AG09309 (cell line): Measurements from ENCODE around the gene H6PD.

ENCODE experiments used
- DNase-seq: peaks from one replicate; pipeline ENCODE4 v3.0.0-alpha.2; 2010; ENCODE audit warnings: low read depth
- H3K4me3 ChIP-seq: 2 replicates; pipeline ENCODE4 v1.5.1; 2011; ENCODE audit warnings: mild to moderate bottlenecking, low read depth, low read length, moderate library complexity; ENCODE audit not compliant: control insufficient read depth
- TF ChIP-seq, protein P1 (sequence below): IDR thresholded peaks from 2 replicates; pipeline ENCODE4 v1.5.1; 2011; ENCODE audit warnings: mild to moderate bottlenecking, low read depth, low read length, inconsistent platforms; ENCODE audit not compliant: insufficient read depth, control insufficient read depth; ENCODE audit errors: missing control alignments

The H6PD gene

GRCh38 chr1:9305216-9305615, 70.6 kb downstream of the H6PD start:
- DNase-seq, result no peak
- TF ChIP-seq, protein P1, sequence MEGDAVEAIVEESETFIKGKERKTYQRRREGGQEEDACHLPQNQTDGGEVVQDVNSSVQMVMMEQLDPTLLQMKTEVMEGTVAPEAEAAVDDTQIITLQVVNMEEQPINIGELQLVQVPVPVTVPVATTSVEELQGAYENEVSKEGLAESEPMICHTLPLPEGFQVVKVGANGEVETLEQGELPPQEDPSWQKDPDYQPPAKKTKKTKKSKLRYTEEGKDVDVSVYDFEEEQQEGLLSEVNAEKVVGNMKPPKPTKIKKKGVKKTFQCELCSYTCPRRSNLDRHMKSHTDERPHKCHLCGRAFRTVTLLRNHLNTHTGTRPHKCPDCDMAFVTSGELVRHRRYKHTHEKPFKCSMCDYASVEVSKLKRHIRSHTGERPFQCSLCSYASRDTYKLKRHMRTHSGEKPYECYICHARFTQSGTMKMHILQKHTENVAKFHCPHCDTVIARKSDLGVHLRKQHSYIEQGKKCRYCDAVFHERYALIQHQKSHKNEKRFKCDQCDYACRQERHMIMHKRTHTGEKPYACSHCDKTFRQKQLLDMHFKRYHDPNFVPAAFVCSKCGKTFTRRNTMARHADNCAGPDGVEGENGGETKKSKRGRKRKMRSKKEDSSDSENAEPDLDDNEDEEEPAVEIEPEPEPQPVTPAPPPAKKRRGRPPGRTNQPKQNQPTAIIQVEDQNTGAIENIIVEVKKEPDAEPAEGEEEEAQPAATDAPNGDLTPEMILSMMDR, result no peak
- no peak overlapping the region for H3K4me3 ChIP-seq

GRCh38 chr1:9306006-9306405, 71.4 kb downstream of the H6PD start:
- no peak for DNase-seq
- TF ChIP-seq, protein P1, result no peak

DNA sequence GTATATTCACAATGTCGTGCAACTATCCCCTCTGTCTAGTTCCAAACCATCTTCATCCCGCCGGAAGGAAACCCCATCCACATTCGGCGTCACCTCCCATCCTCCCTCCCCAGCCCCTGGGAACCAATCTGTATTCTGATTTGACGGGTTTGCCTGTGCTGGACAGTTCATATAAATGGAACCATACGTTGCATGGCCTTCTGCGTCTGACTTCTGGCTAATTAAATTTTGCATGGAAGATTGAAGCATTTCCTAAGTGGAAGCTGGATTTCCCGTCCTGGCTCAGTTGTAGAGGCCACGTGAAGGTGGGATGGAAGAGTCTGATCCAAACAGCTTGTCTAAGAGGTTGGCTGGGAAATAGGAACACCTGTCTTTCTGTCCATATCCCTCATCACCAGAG, 72.7 kb downstream of the H6PD start:
- DNase-seq, result no peak
- no peak overlapping the region for H3K4me3 ChIP-seq

More at GRCh38 chr1:9306006-9306405, 71.4 kb downstream of the H6PD start:
- no peak overlapping the region for H3K4me3 ChIP-seq

DNA sequence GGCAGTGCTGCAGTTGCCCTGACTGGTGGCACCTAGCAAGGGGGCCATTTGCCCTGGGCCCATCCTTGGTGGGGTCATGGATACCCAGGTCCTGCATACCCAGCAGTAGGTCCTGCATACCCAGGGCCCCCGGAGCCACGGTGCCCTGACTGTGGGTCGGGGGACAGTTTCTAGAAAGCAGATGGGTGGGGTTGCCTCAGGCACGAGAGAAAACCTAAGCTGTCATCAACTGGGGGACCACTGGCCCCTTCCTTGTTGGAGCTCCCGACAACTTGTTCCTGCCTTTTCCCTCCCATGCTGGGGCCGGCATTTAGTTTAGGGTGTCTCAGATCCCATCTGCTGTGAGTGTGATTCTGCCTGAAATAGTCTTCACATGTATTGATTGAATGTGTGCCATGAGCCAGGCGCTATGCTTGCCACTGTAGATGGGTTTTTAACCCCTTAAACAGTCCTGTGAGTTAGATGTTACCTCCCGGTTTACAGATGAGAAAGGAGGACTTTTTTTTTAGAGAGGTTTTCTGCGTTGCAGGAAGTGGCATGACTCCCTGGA, 73.7 kb downstream of the H6PD start:
- TF ChIP-seq, protein P1, result no peak
- H3K4me3 ChIP-seq, result no peak overlapping the region
- no peak for DNase-seq

More for the DNA sequence above, 72.7 kb downstream of the H6PD start:
- TF ChIP-seq, protein P1, result no peak

DNA sequence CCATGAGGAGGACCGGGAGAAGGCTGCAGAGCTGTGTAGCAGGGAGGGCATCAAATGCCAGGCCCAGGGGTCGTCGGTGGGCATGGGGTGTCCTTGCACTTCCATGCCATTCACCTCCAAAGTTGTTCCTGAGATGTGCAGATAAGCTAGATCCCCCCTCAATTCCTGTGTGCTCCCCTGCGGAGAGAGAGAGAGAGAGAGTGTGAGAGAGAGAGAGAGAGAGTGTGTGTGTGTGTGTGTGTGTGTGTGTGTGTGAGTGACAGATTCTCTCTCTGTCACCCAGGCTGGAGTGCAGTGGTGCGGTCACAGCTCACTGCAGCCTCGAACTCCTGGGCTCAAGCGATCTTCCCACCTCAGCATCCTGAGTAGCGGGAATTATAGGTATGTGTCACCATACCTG, 74.5 kb downstream of the H6PD start:
- TF ChIP-seq, protein P1, result no peak
- no peak overlapping the region for H3K4me3 ChIP-seq
- DNase-seq, result no peak

GRCh38 chr1:9309991-9310390, 75.4 kb downstream of the H6PD start:
- TF ChIP-seq, protein P1, result no peak
- no peak for DNase-seq
- no peak overlapping the region for H3K4me3 ChIP-seq

DNA sequence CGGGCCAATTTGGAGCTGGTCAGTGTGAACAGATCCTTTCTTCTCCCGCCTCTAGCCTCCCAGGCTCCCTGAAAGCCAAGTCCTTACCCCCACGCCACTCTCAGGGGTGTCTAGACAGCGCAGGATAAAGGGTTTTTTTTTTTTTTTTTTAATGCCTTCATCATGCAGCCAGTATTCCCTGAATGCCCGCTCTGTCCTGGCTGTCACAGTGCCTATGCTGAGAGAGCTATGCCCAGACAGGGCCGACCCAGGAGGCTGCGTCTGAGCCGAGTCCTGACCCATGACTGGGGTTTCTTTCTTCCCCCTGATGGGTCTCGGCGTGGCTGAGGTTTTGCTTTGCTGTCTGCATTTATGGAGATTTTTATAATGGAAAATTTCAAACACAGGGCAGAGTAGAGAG, 76.5 kb downstream of the H6PD start:
- TF ChIP-seq, protein P1, result no peak
- DNase-seq, result no peak
- no peak overlapping the region for H3K4me3 ChIP-seq
